H1 (cell line): ENCODE results near the gene IDUA. TPM values are rescaled to one million over a fixed set of nuclear protein-coding genes. Genes with fewer than 3 reads are reported as not detected.

Experiments
- JUND ChIP-seq: IDR thresholded peaks from 2 replicates; pipeline ENCODE4 v1.6.1; 2011; ENCODE audit warnings: mild to moderate bottlenecking, improper control_type of control experiment, low read length
- KDM1A ChIP-seq: fragments of 200-600, 300-600 bp; sonication (generic); IDR thresholded peaks from 2 replicates; pipeline ENCODE4 v1.7.1; 2016; ENCODE audit warnings: mild to moderate bottlenecking, low read length, borderline replicate concordance
- POLR2A ChIP-seq, 2 experiments: IDR thresholded peaks; 1 replicate in 1 of 2; 2 replicates in 1 of 2; pipeline ENCODE4 v1.6.1; 2011; ENCODE audit warnings: low read depth in 2 of 2, low read length in 2 of 2, mild to moderate bottlenecking in 2 of 2; ENCODE audit errors: control extremely low read depth in 1 of 2
- polyA plus RNA-seq, 7 experiments: library from polyadenylated mRNA; depleted of rRNA in 3 of 7; stranded (reverse) in 5 of 7; unstranded in 2 of 7; fragments of >200 nt in 5 of 7; fragments of 200-250 nt in 2 of 7; gene quantifications; 1 replicate in 5 of 7; 2 replicates in 1 of 7; 4 replicates in 1 of 7; pipeline versions ENCODE4 v1.2.1 to v1.2.3, GENCODE V29; 2011 to 2013; ENCODE audit warnings: missing spikeins in 2 of 7, mixed read lengths in 2 of 7
- total RNA-seq: library from RNA; stranded (reverse); fragmentation: NEBNext Ultra II Directional; extraction: Animal tissue kit (Norgen Biotek cat#: 25700); gene quantifications from 2 replicates; pipeline ENCODE4 v1.2.1, GENCODE V29; 2021

IDUA gene
- total and polyA plus RNA-seq, 2 of the 8 experiments (the other 6 are each of a cell fraction or from before 2014, with no cell fraction given), result 2.8 to 4.8 TPM

DNA sequence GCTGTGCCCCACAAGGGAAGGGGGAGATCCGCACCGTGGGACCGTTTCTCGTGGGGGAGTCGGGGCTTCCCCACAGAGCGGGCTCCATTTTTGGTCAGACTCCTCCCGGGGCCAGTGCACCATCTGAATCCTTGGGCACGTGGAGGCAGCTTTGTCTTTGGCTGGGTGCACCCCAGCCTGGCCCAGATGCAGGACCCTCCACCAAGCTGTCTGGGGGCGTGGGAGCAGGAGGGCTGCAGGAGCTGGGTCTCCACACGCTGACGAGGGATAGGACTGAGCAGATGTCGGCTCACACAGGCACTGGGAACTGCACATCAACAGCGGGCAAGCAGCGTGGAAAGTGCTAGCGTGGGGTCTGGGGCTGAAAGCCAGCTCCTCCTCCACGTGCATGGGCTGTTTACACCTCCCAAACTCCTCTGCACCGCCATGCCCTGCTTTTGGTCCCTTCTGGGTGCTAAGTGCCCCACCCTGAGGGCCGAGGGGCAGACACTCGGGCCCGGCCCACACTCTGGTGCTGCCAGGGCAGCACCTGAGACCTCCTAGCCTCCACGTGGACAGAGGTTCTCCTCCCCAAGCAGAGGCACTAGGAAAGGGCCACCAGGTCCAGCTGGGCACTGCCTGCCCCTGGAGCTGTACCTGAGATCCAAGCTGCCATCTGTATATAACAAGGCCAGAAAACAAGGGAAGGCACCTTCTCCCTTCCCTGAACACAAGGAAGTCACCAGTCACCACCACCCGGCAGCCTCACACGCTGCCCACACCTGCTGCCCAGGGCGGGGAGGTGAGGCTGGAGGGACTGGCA is 27.3 kb upstream of the IDUA start (continued):
- TF ChIP-seq KDM1A (no peak), JUND (no peak), POLR2A (IDR thresholded peaks at IDR 0.05; ENCODE audit: control extremely low read depth in 1 of 2, low read depth in 2 of 2, low read length in 2 of 2) (no peak)
- TF ChIP-seq, all 59 proteins: peak for 0
